Measurements from ENCODE around the gene CTNNBL1. TPM values are rescaled to one million over a fixed set of nuclear protein-coding genes. Genes with fewer than 3 reads are reported as not detected.
A peak's percentile ranks its signal among the peaks of the same experiment; 100 is the strongest.

The CTNNBL1 gene
- total RNA-seq, 1 experiment from 2014 or later, result 34.1 TPM

DNA sequence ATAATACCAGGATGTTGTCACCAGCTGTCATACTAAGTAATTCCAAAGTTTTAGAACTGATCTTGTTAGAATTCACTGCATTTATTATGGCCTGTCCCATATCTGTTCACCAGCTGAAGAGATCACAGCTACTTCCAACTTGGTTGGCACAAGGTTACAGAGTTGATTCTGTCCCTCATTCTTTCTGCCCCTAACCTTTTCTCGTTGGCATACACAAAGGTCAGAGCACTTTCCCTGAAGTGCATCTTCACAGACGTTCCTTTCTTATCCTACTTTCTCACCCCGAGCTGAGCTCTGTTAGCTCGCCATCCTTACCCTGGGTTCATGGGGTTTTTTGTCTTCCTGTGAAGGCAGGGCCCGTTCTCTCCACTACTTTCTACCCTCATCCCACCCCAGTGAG is 143.1 kb downstream of the CTNNBL1 start:
- Histone ChIP-seq H3K4me3 (ENCODE audit: insufficient read depth, low read depth, low read length) (no peak overlapping the region), H3K36me3 (replicated peaks; ENCODE audit: control insufficient read depth, insufficient read depth, low read length) (no peaks in the 10 kb centered on the region; the same call in 1 of the 2 replicates), H3K27me3 (ENCODE audit: control insufficient read depth, insufficient read depth, low read length) (no peaks in the 10 kb centered on the region)
- DNase-seq, result no peak

DNA sequence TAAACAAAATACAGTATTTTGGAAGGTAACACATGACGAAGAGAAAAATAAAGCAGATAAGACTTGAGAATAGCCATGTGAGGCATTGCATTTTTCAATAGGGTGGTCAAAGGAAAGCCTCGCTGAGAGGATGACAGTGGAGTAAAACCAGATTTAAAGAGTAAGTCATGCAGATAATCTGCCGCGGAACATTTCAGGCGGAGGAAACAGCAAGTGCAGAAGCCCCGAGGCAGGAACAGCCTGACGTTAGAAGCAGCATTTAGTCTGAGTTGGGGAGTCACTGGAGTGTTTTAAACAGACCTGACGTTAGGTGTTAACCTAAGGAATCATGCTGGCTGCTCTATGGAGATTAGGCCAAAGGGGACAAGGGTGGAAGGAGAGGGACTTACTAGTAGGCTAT is 144.1 kb downstream of the CTNNBL1 start:
- Histone ChIP-seq H3K27me3 (ENCODE audit: control insufficient read depth, insufficient read depth, low read length) (no peaks in the 10 kb centered on the region), H3K4me3 (ENCODE audit: insufficient read depth, low read depth, low read length) (no peak overlapping the region), H3K36me3 (replicated peaks; ENCODE audit: control insufficient read depth, insufficient read depth, low read length) (no peaks in the 10 kb centered on the region; the same call in 1 of the 2 replicates)
- no peak for DNase-seq

DNA sequence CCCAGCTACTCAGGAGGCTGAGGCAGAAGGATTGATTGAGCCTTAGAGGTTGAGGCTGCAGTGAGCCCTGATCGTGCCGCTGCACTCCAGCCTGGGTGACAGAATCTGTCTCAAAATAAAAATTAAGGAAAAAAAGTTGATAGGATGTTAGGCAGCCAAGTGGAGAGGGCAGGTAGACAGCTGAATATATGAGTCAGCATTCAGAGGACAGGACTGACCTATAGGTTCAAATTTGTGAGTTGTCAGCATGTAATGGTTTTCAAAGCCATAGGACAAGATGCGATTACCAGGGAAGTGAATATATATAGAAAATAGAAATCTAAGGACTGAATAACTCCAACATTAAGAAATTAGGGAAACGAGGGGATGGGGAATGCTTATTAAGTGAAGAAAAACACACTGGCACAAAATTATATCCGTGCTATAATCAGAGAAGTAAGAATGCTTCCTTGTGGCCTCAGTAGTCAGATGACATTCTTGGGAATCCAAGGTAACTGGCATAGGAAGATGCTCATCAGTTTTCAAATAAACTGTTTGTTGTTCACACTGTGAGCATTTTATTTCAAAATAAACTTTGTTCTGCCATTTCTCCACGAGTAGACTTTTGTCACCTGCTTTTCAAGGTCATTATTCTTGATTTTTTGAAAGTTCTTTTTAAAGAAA is 145.1 kb downstream of the CTNNBL1 start:
- no peak for DNase-seq
- H3K4me3 ChIP-seq (ENCODE audit: insufficient read depth, low read depth, low read length), result no peak overlapping the region
- H3K36me3 ChIP-seq (replicated peaks; ENCODE audit: control insufficient read depth, insufficient read depth, low read length), result no peaks in the 10 kb centered on the region; the same call in 1 of the 2 replicates
- no peaks in the 10 kb centered on the region for H3K27me3 ChIP-seq (ENCODE audit: control insufficient read depth, insufficient read depth, low read length)

DNA sequence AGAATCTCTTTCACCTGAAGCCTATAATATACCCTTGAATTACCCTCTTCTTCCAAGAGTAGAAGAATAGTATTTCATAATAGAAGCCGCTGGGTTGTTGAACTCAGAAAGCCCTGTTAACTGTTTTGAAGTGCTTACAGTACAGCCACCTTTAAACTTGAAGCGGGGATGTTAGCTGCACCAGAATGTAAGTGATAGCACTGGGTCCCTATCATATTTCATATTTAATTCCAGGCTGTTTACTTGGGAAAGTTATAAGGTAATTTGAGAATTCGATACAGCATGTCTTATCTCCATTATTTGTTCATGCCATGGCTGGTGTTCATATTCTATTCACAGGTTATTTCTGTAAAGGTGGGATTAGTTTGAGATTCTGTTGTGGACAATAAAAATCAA is 145.6 kb downstream of the CTNNBL1 start:
- DNase-seq, result no peak
- Histone ChIP-seq H3K4me3 (ENCODE audit: insufficient read depth, low read depth, low read length) (no peak overlapping the region), H3K27me3 (ENCODE audit: control insufficient read depth, insufficient read depth, low read length) (no peaks in the 10 kb centered on the region), H3K36me3 (replicated peaks; ENCODE audit: control insufficient read depth, insufficient read depth, low read length) (no peaks in the 10 kb centered on the region; the same call in 1 of the 2 replicates)

DNA sequence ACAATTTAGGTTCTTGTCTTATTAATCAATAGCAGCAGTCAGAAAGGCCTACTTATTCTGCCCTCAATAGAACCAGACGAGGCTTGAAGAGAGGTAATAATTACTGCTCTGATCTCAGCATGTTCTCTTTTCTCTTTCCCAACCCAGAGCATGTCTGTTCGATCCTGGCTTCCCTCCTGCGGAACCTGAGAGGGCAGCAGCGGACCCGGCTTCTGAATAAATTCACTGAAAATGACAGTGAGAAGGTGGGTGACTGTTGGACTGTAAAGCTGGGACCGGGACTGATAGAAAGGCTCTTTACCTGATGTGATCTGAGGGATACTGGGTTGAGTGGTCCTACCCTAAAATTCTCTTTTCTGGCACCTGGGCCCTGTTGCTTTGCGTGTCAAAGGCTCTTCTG is 146.1 kb downstream of the CTNNBL1 start:
- Histone ChIP-seq H3K36me3 (replicated peaks; ENCODE audit: control insufficient read depth, insufficient read depth, low read length) (no peaks in the 10 kb centered on the region; the same call in 1 of the 2 replicates), H3K27me3 (ENCODE audit: control insufficient read depth, insufficient read depth, low read length) (no peaks in the 10 kb centered on the region), H3K4me3 (ENCODE audit: insufficient read depth, low read depth, low read length) (no peak overlapping the region)
- DNase-seq, result no peak

DNA sequence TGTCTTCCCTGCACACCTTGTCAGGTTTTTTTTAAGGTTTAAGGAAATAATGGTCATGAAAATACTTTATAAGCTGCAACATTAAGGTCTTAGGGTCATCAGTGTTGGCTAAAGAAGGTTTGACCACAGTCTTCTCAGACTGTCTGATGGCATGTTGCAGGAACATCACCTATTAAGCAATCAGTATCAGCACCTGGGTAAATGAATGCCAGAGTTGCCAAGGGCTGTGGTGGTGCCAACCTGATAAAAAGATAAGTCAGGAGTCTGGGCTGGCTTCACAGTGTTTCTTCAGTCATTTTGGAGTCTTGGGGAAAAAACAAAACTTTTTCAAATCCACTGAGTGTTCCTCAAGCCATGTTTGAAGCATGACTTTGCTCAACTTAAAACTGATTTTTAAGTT is 147.6 kb downstream of the CTNNBL1 start:
- H3K27me3 ChIP-seq (ENCODE audit: control insufficient read depth, insufficient read depth, low read length), result no peaks in the 10 kb centered on the region
- no peak overlapping the region for H3K4me3 ChIP-seq (ENCODE audit: insufficient read depth, low read depth, low read length)
- no peaks in the 10 kb centered on the region; the same call in 1 of the 2 replicates for H3K36me3 ChIP-seq (replicated peaks; ENCODE audit: control insufficient read depth, insufficient read depth, low read length)
- DNase-seq, result no peak

DNA sequence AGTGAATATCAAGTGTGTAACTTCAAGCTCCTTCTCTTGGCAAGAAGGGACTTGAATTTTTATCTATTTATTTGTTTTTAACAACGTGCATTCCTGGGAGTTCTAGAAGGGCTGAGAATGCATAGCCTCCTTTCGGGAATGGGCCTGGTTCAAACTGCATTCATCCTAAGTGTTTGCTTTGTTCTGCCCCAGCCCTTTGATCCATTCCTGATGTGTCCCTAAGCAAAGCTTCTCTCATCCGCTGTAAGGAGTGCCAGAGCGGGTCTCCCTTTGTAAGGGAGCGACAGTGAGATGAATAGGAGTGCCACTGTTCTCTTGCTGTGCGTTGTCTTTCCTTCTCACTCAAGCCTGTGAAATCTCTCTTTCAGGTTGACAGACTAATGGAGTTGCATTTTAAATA is 148.1 kb downstream of the CTNNBL1 start:
- Histone ChIP-seq H3K36me3 (replicated peaks; ENCODE audit: control insufficient read depth, insufficient read depth, low read length) (no peaks in the 10 kb centered on the region; the same call in 1 of the 2 replicates), H3K4me3 (ENCODE audit: insufficient read depth, low read depth, low read length) (no peak overlapping the region), H3K27me3 (ENCODE audit: control insufficient read depth, insufficient read depth, low read length) (no peaks in the 10 kb centered on the region)
- DNase-seq, result no peak

DNA sequence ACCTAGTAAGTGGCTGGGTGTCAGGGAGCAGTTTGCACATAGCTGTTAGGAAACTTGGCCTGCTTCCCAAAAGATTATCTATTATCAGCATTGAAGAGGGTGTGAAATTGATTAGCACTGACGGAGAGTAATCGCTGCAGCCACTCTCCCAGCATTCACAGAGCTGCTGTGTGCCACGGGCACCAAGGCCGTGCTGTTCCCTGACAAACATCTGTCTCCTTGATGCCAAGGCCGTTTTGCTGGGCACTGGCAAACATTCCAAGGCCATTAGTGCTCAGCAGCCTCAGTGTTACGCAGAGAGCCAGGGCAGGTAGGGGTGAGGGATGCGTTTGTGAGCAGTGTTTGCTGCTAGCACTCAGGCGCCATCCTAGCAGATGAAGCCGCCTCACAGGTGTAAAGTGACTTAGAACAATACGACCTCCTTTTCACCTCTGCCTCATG is 151.4 kb downstream of the CTNNBL1 start:
- DNase-seq, result no peak
- Histone ChIP-seq H3K4me3 (ENCODE audit: insufficient read depth, low read depth, low read length) (no peak overlapping the region), H3K27me3 (ENCODE audit: control insufficient read depth, insufficient read depth, low read length) (no peaks in the 10 kb centered on the region), H3K36me3 (replicated peaks; ENCODE audit: control insufficient read depth, insufficient read depth, low read length) (no peaks in the 10 kb centered on the region; the same call in 1 of the 2 replicates)

DNA sequence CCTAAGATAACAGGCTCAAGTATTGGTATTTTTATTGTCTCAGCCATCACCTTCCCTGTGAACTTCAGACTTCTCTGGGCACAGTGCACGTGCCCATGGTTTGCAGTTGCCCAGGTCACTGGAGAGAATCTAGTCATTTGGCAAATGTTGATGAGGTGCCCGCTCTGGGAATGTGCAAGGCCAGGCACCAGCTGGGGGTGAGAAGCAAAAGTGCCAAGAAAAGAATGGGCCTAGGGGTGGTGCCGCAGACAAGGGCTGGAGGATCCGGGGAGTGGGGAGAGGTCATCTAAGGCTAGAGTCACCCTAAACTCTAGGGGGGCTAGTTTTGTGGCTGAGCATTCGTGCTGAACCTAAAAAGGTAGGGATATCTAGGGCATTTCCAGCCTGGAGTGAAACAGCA is 152.0 kb downstream of the CTNNBL1 start:
- Histone ChIP-seq H3K4me3 (ENCODE audit: insufficient read depth, low read depth, low read length) (no peak overlapping the region), H3K27me3 (ENCODE audit: control insufficient read depth, insufficient read depth, low read length) (no peaks in the 10 kb centered on the region)
- no peak for DNase-seq

DNA sequence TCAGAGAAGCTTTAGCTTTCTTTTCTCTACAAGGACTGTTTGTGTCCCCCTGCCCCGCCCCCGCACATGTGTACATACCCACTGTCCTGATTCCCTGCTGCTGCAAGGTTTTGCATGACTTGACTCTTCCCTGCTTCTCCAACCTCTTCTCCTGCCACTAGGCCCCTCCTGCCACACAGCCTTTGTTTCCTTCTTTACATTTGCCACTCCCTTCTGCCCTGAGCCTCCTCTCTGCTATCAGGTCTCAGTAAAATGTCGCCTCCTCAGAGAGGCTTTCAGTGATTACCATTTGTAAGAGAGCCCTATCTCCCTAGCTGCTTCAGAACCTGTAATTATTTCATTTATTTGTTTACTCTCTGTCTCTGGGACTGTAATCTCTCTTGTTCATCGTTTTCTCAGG is 152.7 kb downstream of the CTNNBL1 start:
- Histone ChIP-seq H3K36me3 (replicated peaks; ENCODE audit: control insufficient read depth, insufficient read depth, low read length) (no peaks in the 10 kb centered on the region; the same call in 1 of the 2 replicates), H3K27me3 (ENCODE audit: control insufficient read depth, insufficient read depth, low read length) (no peaks in the 10 kb centered on the region), H3K4me3 (ENCODE audit: insufficient read depth, low read depth, low read length) (no peak overlapping the region)
- DNase-seq, result peak; percentile 50

More for the DNA sequence above, 152.0 kb downstream of the CTNNBL1 start:
- no peaks in the 10 kb centered on the region; the same call in 1 of the 2 replicates for H3K36me3 ChIP-seq (replicated peaks; ENCODE audit: control insufficient read depth, insufficient read depth, low read length)

DNA sequence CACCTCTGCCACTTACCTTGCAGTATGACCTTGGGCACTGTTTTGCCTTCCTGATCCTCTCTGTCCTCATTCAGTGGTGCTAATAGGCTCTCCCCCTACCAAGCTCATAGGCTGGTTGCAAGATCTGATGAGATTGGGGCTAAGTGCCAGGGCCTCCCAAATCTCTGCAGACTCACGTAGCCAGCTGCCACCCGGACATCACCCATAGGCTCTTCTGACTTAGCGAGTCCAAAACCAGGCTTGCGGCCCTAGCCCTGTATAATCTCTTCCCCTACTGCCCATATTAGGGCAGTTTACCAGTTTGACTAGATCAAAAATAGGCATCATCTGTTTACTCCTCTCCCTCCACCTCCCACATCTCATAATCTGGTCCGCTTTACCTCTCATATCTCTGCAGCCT is 154.9 kb downstream of the CTNNBL1 start:
- Histone ChIP-seq H3K27me3 (ENCODE audit: control insufficient read depth, insufficient read depth, low read length) (no peaks in the 10 kb centered on the region), H3K36me3 (replicated peaks; ENCODE audit: control insufficient read depth, insufficient read depth, low read length) (peaks cover 3% of the 10 kb centered on the region), H3K4me3 (ENCODE audit: insufficient read depth, low read depth, low read length) (no peak overlapping the region)
- DNase-seq, result no peak

DNA sequence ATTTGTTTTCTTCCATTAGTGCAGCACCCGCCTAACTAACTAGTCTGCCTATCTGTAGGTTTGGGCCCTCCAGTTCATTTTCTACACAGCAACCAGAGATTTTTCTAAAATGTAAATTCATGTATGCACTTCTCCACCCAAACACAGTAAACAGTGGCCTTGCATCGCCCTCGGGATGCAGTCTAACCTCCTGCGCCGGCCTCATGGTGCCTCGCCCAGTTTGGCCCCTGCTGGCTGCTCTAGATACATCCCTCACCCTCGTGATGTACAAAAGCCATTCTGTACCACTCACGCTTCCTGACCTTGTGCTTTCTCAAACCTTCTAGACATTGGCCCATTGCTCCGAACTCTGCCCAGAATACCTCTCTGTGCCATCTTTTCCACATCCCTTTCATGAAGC is 155.3 kb downstream of the CTNNBL1 start:
- DNase-seq, result no peak
- H3K36me3 ChIP-seq (replicated peaks; ENCODE audit: control insufficient read depth, insufficient read depth, low read length), result peaks cover 3% of the 10 kb centered on the region
- no peaks in the 10 kb centered on the region for H3K27me3 ChIP-seq (ENCODE audit: control insufficient read depth, insufficient read depth, low read length)
- no peak overlapping the region for H3K4me3 ChIP-seq (ENCODE audit: insufficient read depth, low read depth, low read length)

DNA sequence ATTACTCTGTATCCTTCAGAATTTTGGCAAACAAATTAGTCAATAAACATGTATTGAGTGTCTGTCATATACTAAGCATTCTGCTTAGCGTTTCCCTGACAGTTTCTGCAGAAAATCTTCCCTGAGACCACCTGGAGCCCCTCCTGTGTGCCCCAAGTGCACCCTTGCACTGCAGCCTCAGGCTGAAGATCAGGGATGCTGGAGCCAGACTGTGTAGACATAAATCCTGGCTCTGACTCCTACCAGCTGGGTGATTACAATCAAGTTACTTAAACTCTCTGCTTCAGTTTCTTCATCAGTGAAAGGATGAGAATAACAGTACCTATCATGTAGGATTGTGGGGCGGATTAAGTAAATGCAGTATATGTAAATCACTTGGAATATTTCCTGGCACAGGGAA is 155.7 kb downstream of the CTNNBL1 start:
- no peak overlapping the region for H3K4me3 ChIP-seq (ENCODE audit: insufficient read depth, low read depth, low read length)
- DNase-seq, result no peak
- no peaks in the 10 kb centered on the region for H3K27me3 ChIP-seq (ENCODE audit: control insufficient read depth, insufficient read depth, low read length)
- peaks cover 3% of the 10 kb centered on the region for H3K36me3 ChIP-seq (replicated peaks; ENCODE audit: control insufficient read depth, insufficient read depth, low read length)

DNA sequence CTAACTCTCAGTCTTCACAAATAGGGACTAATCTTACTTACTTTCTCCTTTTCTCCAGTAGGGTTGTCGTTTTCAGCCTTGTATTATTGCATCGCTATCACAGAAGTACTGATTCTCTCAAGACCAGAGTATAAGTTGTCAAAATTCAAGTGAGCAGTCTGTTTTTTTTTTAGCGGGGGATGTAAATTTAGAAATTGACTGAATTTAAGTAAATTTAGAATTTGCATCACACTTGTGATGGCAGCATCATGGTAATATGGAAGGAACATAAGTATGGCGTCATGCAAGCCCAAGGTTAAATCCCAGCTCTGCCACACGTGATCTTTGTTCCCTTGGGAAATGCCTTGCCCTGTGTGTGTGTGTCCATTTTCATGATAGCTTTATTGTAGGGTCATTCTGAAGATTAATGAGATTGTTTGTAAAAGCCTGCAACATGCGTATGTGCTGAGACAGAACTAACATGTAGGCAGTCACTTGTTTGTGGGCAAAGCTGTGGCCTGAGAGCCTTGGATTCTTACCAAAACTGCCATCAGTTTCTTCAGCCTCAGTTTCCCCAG is 156.3 kb downstream of the CTNNBL1 start:
- Histone ChIP-seq H3K27me3 (ENCODE audit: control insufficient read depth, insufficient read depth, low read length) (no peaks in the 10 kb centered on the region), H3K4me3 (ENCODE audit: insufficient read depth, low read depth, low read length) (no peak overlapping the region), H3K36me3 (replicated peaks; ENCODE audit: control insufficient read depth, insufficient read depth, low read length) (peaks cover 3% of the 10 kb centered on the region)
- no peak for DNase-seq

DNA sequence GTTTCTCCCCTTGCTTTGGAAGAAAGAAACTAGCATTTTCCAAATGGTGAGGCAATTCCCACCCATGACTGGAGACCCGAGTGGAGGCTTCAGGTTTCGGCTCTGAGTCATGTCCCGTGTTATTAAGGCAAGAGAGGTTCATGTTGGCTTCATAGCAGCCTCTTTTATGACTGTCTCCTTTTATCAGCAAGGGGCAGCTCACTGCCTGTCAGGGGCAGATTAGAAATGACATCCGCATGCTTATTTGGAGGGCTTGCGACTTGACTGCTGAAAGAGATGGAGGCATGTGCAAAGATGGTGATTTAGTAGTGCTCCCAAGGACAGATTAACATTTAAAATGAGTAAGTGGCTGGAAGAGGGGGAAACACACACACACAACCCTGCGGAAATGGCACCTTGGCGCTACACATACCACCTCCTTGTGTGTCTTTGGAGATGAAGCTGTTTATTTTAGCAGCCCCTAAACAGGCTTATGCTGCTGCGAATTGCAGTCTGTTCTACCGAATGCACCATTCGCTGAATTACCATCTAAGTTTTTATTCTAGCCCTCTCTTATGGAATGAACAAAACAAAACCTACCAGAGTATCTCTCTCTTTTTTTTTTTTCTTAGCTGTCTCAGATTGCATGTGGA is 157.0 kb downstream of the CTNNBL1 start:
- Histone ChIP-seq H3K27me3 (ENCODE audit: control insufficient read depth, insufficient read depth, low read length) (no peaks in the 10 kb centered on the region), H3K4me3 (ENCODE audit: insufficient read depth, low read depth, low read length) (no peak overlapping the region), H3K36me3 (replicated peaks; ENCODE audit: control insufficient read depth, insufficient read depth, low read length) (peaks cover 3% of the 10 kb centered on the region)
- no peak for DNase-seq
